ENCODE results near the gene CCT5. TPM values are rescaled to one million over a fixed set of nuclear protein-coding genes. Genes with fewer than 3 reads are reported as not detected.
A peak's percentile ranks its signal among the peaks of the same experiment; 100 is the strongest.

Gene CCT5
- total RNA-seq, 4 donors from 2014 or later, result 113 to 208 (median 155) TPM

DNA sequence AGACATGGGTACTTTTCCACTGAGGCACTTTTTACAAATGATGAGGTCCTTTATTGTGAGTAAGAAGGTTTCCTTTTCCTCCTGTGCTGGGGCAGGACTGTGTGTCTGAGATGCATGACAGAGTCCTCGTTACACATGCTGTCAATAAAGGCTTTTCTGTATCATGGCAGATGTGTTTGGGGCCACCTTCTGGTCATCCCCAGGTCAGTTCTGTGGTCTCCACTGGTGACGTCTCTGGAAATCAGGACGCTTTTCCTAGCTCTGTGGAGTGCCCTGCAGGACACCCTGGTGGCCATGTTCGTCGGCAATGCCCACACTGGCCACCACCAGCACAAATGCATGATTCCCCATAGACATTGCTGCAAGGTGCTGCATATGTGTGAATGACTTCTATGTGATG is 54.9 kb downstream of the CCT5 start:
- ATAC-seq, result no peak
- no peak overlapping the region for H3K27ac ChIP-seq
- no peaks in the 10 kb centered on the region for H3K27me3 ChIP-seq
- H3K36me3 ChIP-seq, result peaks cover 0 to 3% of the 10 kb centered on the region in 2 donors
- no peak overlapping the region for H3K4me3 ChIP-seq
- H3K4me1 ChIP-seq, result peaks cover 0 to 21% (median 0%) of the 10 kb centered on the region in 3 donors
- 72% methylated on average over 2 of the region's 5 CpGs; no CpG with 5 or more reads in 1 of the 2 donors for WGBS, 2 donors (ENCODE audit: low coverage in 1 of 2)
- no peak for TF ChIP-seq POLR2AphosphoS5 (IDR thresholded peaks at IDR 0.05)
- no peak for TF ChIP-seq EP300 (IDR thresholded peaks at IDR 0.05)
- TF ChIP-seq POLR2A (IDR thresholded peaks at IDR 0.05), result no peak
- no peak for TF ChIP-seq CTCF (IDR thresholded peaks at IDR 0.05)
- H3K9me3 ChIP-seq, result no peaks in the 10 kb centered on the region

DNA sequence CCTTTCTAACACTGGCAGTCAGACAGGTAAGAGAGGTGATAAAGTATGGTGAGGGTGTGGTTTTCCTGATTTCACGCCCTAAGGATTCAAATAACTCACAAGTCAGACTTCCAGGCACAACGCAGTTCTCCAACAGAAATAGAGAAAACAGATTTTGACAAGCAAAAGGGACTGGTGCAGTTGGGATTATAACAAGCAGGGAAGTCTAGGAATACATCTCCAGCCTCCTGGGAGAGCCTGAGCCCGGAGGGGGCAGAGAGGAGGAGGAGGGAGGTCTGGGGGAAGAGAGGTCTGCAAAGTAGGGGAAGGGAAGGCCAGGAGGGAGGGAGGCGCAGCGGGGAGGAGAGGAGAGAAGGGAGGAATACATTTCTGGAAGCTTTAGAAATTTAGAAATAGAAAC is 56.0 kb downstream of the CCT5 start:
- no peaks in the 10 kb centered on the region for H3K27me3 ChIP-seq
- no peak for TF ChIP-seq POLR2AphosphoS5 (IDR thresholded peaks at IDR 0.05)
- TF ChIP-seq CTCF (IDR thresholded peaks at IDR 0.05), result no peak
- TF ChIP-seq EP300 (IDR thresholded peaks at IDR 0.05), result no peak
- TF ChIP-seq POLR2A (IDR thresholded peaks at IDR 0.05), result no peak
- H3K4me3 ChIP-seq, result no peak overlapping the region
- ATAC-seq, result no peak
- no peak overlapping the region for H3K27ac ChIP-seq
- H3K4me1 ChIP-seq, result peaks cover 0 to 21% (median 0%) of the 10 kb centered on the region in 3 donors
- 64 to 89% methylated on average over 2 to 5 of the region's 5 CpGs for WGBS, 2 donors (ENCODE audit: low coverage in 1 of 2)
- H3K36me3 ChIP-seq, result no peaks in the 10 kb centered on the region
- H3K9me3 ChIP-seq, result no peaks in the 10 kb centered on the region

- Histone ChIP-seq H3K9me3 (no peaks in the 10 kb centered on the region), H3K36me3 (no peaks in the 10 kb centered on the region), H3K27ac (peak overlapping the region in 3 of 4 donors; percentile 83 to 87 (median 86)), H3K4me3 (peak overlapping the region; percentile 53 to 70), H3K4me1 (peaks cover 0 to 20% (median 0%) of the 10 kb centered on the region in 3 donors), H3K27me3 (no peaks in the 10 kb centered on the region)
- TF ChIP-seq EP300 (IDR thresholded peaks at IDR 0.05), result no peak
- ATAC-seq, result no peak
- WGBS, 2 donors (ENCODE audit: low coverage in 1 of 2), result 20 to 28% methylated on average over 2 to 5 of the region's 8 CpGs
Observed at GRCh38 chr5:10306806-10307205, 56.7 kb downstream of the CCT5 start.

DNA sequence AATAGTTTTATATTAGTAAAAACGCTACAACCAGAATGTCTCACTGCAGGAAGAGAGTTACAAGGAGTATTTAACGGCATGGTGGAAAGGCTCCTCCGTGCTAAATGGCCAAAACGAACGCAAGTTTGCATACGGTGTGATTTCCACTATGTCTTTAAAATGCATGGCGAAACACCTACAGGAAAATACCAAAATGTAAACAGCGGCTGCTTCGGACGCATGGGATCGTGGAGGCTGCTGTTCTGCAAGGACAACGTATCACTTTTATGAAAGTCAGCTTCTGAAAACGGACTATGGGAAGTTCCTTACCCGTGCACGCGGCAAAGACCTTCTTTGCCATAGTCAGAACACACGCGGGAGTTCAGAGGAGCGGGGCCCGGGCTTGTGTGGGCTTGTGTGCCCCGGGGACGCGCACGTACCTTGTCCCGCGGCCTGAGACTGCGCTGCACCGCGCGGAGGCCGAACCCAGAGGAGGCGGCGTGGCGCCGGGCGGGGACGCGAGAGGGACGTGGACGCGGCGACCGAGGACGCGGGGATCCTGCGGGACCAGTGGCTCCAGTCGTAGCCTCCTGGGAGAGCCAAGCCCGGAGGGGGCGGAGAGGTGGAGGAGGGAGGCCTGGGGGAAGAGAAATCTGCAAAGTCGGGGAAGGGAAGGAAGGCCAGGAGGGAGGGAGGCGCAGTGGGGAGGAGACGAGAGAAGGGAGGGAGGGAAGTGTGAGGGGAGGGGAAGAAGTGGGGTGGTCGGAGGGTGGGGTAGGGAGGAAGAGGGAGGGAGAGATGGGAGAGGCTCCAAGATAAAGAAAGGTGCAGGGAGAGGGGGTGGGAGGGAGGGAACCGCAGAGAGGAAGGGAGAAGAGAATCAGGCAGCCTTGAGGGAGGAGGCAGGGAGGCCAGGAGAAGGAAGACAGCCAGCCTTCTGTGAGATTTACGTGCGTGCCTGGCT is 57.4 kb downstream of the CCT5 start, which contains the start of gene CMBL:
TSS of gene CMBL (minus strand) at position 697 of the 943 bp plus-strand sequence. CDS start 17,140 bp downstream, outside the sequence.
- H3K27ac ChIP-seq, result peak within 1 kb of the TSS in 3 of 4 donors; percentile 83 to 87 (median 86)
- 1 to 3% methylated on average over 5 to 30 of the region's 56 CpGs for WGBS, 2 donors (ENCODE audit: low coverage in 1 of 2)
- peak within 1 kb of the TSS; percentile 53 to 70 for H3K4me3 ChIP-seq
- no peaks in the 10 kb centered on the region for H3K36me3 ChIP-seq
- peaks cover 0 to 15% (median 0%) of the 10 kb centered on the region in 3 donors for H3K4me1 ChIP-seq
- peak; percentile 77 for ATAC-seq
- no peaks in the 10 kb centered on the region for H3K27me3 ChIP-seq
- TF ChIP-seq POLR2A (IDR thresholded peaks at IDR 0.05) (no peak), EP300 (IDR thresholded peaks at IDR 0.05) (no peak)
- no peaks in the 10 kb centered on the region for H3K9me3 ChIP-seq

GRCh38 chr5:10308844-10309243 is 58.8 kb downstream of the CCT5 start:
- TF ChIP-seq POLR2AphosphoS5 (IDR thresholded peaks at IDR 0.05) (no peak), POLR2A (IDR thresholded peaks at IDR 0.05) (no peak), CTCF (IDR thresholded peaks at IDR 0.05) (no peak), EP300 (IDR thresholded peaks at IDR 0.05) (no peak)
- Histone ChIP-seq H3K9me3 (no peaks in the 10 kb centered on the region), H3K27me3 (no peaks in the 10 kb centered on the region), H3K36me3 (no peaks in the 10 kb centered on the region), H3K27ac (no peak overlapping the region), H3K4me1 (peaks cover 0 to 15% (median 0%) of the 10 kb centered on the region in 3 donors), H3K4me3 (no peak overlapping the region)
- ATAC-seq, result no peak
- 83 to 89% methylated on average over 4 to 5 of the region's 6 CpGs for WGBS, 2 donors (ENCODE audit: low coverage in 1 of 2)
